ENCODE results near the gene NAT9.

The NAT9 gene

GRCh38 chr17:74784125-74784810 is 8.1 kb upstream of the NAT9 start:
- no peak for TF ChIP-seq CTCF (conservative IDR thresholded peaks at IDR 0.05; ENCODE audit: low read depth)
- ChIA-PET CTCF (no interaction called here), POLR2A (ENCODE audit: low non-redundant PET) (no interaction called here)
- no peak overlapping the region for H3K27ac ChIP-seq
- DNase-seq (ENCODE audit: low spot score), result no peak

- DNase-seq (ENCODE audit: low spot score), result no peak
- CTCF ChIA-PET, result interaction anchor here (1.3 kb wide), 1 partner anchor 9 kb away, joined by 4 read pairs; no protein-coding TSS in a partner anchor
- H3K27ac ChIP-seq, result no peak overlapping the region
- POLR2A ChIA-PET (ENCODE audit: low non-redundant PET), result no interaction called here
- TF ChIP-seq CTCF (conservative IDR thresholded peaks at IDR 0.05; ENCODE audit: low read depth), result no peak
Observed at GRCh38 chr17:74782571-74782970, 6.4 kb upstream of the NAT9 start.

GRCh38 chr17:74780443-74781238 is 4.5 kb upstream of the NAT9 start:
- CTCF ChIA-PET, result interaction anchor here (0.6 to 1.8 kb wide), 4 partner anchors 10 to 165 kb away, joined by 3 to 6 read pairs (median 4); partner anchors contain the start of gene RAB37
- DNase-seq (ENCODE audit: low spot score), result peak; percentile 47
- POLR2A ChIA-PET (ENCODE audit: low non-redundant PET), result no interaction called here
- TF ChIP-seq CTCF (conservative IDR thresholded peaks at IDR 0.05; ENCODE audit: low read depth), result peak; percentile 59
- H3K27ac ChIP-seq, result peak overlapping the region; percentile 18

GRCh38 chr17:74779948-74780400 is 3.8 kb upstream of the NAT9 start:
- POLR2A ChIA-PET (ENCODE audit: low non-redundant PET), result no interaction called here
- peak overlapping the region; percentile 18 for H3K27ac ChIP-seq
- DNase-seq (ENCODE audit: low spot score), result no peak
- no peak for TF ChIP-seq CTCF (conservative IDR thresholded peaks at IDR 0.05; ENCODE audit: low read depth)
- CTCF ChIA-PET, result interaction anchor here (0.6 to 1.8 kb wide), 3 partner anchors 11 to 401 kb away, joined by 3 to 6 read pairs (median 3); partner anchors contain the start of gene RAB37

- POLR2A ChIA-PET (ENCODE audit: low non-redundant PET), result no interaction called here
- CTCF ChIA-PET, result interaction anchor here (0.7 to 1.8 kb wide), 2 partner anchors 42 to 400 kb away, joined by 3 to 6 read pairs; partner anchors contain the start of gene RAB37
Observed at GRCh38 chr17:74779501-74779900, 3.4 kb upstream of the NAT9 start.

More at GRCh38 chr17:74779501-74779900, 3.4 kb upstream of the NAT9 start:
- no peak overlapping the region for H3K27ac ChIP-seq
- DNase-seq (ENCODE audit: low spot score), result no peak
- no peak for TF ChIP-seq CTCF (conservative IDR thresholded peaks at IDR 0.05; ENCODE audit: low read depth)
